Fibroblast of skin of abdomen (primary cell): Measurements from ENCODE around the gene MAGI2.

Experiments
- DNase-seq: peaks from one replicate; pipeline ENCODE4 v3.0.0-alpha.2; 2013

MAGI2 gene

GRCh38 chr7:78115876-78116275, 1337.6 kb downstream of the MAGI2 start:
- no peak for DNase-seq

DNA sequence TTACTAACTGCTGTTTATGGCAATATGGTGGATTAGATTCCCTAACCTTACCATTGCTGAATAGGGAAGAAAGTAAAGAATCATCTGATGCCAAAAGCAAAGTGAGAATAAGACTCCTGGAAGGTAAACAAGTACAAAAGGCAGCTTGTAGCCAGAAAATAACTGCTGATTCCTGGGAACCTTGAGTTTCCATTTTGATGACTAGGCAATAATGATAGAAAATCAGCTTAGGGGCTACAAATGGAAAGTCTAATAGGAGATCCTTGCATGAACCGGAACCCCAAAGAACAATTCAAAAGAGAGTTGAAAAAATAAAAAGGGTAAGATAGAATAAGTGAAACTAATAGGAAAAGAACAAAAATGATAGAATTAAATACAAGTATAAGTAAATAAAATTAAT, 1338.5 kb downstream of the MAGI2 start:
- DNase-seq = no peak

GRCh38 chr7:78112488-78112887, 1341.0 kb downstream of the MAGI2 start:
- no peak for DNase-seq

- DNase-seq = no peak
Observed at GRCh38 chr7:78111386-78111785, 1342.1 kb downstream of the MAGI2 start.

GRCh38 chr7:78103475-78103874, 1350.0 kb downstream of the MAGI2 start:
- no peak for DNase-seq

- peak; percentile 10 for DNase-seq
Observed at GRCh38 chr7:78101076-78101475, 1352.4 kb downstream of the MAGI2 start.

DNA sequence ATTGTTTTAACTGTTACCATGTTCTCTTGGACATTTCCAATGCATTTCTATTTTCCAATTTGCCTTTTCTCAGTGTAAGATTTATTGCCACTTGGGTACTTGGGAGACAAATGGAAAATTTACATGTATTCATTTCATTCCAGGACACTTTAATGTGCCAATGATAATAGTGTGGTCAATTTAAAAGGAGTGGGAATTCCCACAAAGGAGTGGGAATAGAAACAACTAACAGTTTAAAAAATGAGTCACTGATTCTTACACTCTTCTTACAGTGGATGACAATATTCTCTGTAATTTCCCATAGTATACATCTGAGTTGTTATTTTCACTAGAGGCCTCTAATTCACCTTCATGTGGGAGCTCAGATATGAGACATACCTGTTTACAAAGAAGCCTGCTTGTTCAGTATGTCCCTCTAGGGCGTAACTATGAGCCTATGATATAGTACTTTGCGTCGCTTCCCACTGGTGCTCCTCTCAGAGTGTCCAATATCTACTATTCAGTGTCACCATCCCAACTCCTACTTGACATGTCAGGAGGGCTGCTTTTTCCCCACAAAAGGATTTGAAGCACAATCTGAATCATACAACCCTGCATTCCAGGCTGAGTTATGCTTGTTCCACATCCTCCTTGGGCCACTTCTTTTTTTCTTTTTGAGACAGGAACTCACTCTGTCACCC, 1353.6 kb downstream of the MAGI2 start:
- DNase-seq = peak; percentile 95

- peak; percentile 61 for DNase-seq
Observed at GRCh38 chr7:78095549-78095948, 1357.9 kb downstream of the MAGI2 start.

DNA sequence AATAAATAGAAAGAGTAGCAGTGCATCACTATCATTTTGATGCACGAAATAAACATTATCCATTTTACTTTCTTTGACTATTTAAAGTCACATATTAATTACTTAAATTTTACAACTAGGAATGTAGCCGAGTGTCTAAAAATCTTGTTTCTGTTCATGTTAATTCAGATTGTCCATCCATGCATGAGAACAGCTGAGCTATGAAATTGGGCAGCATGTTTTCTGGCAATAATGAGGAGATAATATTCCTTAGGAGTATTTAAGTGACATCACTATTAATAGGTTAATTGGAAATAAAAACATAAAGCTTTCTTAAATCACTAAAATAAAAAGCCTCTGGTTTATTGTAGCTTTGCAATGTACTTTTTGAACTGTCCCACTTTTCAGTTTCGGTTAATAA, 1361.1 kb downstream of the MAGI2 start:
- DNase-seq = no peak

DNA sequence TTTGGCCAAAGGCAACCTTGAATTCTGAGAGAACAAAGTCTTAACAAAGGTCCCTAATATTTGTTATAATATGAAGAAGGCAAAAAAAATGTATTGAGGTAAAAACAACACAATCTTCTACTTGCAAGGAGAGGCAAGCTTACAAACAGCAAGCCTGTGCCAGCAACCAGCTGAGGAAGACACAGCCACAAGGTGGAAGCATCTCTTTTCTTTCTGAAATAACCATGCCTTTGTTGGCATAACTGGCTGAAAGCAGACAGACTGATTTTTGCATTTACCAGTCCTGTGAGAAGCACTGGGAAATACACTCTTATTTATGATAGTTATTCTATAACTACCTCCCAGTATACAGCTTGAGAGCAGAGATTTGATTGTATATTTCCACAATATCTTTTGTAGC, 1362.9 kb downstream of the MAGI2 start:
- DNase-seq = no peak

DNA sequence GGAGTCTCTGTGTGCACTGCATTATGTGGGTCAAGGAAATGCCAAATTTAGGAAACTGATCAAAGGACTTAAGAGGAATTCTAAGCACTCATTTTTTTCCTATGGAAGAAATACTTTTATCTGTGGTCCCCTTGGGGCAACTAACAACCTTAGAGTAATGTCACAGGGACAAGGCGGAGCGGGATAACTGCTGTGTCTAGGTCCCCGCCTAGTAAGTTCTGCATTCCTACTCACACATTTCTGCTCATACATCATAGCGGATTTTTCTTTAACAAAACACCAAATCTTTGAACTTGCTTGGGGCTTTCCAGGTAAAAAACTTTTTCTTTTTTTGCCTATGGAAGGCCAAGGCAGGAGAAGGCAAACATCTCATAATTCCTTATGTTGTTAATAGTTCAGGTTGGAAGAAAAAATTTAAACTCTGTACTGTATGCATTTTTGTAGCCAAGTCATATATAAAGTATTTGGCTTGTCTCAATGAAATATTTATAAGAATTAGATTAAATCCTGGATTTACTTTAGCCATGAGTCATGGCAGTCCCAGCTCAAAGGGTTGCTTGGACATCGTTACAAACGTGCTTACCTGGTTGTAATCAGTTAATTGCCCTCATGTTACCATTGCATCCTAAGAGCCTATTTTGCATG, 1369.9 kb downstream of the MAGI2 start:
- peak; percentile 53 for DNase-seq

GRCh38 chr7:78082556-78082955, 1370.9 kb downstream of the MAGI2 start:
- DNase-seq = no peak

- DNase-seq = no peak
Observed at GRCh38 chr7:78081888-78082287, 1371.6 kb downstream of the MAGI2 start.

- DNase-seq = no peak
Observed at GRCh38 chr7:78081344-78081743, 1372.1 kb downstream of the MAGI2 start.

DNA sequence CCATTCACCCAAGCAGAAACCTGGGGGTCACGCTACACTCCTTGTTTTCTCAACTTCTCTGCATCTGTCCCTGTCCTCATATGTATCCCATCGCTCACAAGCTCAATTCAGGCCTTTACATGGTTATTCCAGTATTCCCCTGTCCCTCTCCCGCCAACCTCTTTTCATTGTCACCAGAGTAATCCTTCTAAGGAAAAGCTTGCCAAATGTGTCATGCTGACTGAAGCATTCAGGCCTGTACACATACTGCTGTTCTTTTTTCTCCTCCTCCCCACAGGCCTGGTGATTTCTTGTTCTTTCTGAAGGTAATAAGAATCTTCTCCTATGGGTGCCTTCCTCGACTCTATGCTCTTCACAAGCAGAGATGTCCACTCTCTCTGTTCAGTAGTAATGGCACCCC, 1372.7 kb downstream of the MAGI2 start:
- no peak for DNase-seq

GRCh38 chr7:78080241-78080640, 1373.2 kb downstream of the MAGI2 start:
- peak; percentile 44 for DNase-seq

GRCh38 chr7:78074713-78075112, 1378.8 kb downstream of the MAGI2 start:
- no peak for DNase-seq

GRCh38 chr7:78073609-78074382, 1379.7 kb downstream of the MAGI2 start:
- no peak for DNase-seq

GRCh38 chr7:78072201-78072590, 1381.3 kb downstream of the MAGI2 start:
- DNase-seq = no peak

DNA sequence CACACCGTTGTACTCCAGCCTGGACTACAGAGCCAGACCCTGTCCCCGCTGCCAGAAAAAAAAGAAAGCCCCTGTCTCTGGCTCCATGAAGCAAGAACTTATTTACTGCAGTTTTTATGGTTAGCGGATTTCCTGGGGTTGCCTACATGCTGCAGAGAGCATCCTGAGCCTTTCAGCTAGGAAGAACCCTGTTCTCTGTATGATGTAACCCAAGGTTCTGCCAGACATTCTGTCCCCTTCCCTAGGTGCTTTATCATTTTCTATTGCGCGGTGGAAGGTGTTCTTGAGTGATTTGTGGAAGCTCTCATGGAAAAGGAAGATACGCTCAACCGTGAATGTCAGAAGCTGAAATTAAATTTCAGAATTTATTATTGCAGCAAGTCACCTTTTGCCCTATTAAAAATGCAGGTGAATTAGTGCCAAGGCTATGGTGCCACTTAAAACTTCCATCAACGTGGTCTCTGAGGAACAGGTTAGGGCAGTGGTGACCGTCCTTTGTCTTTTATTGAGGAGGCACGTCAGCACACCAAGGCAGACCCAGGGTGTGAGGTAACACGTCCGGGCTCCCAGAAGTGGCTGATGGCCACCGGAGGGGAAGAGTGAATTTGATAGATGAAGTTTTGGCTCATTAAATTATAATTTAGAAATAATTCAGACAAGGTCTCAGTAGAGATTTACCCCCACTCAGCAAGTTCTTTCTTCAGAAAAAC, 1381.8 kb downstream of the MAGI2 start:
- no peak for DNase-seq

- no peak for DNase-seq
Observed at GRCh38 chr7:78066599-78066998, 1386.9 kb downstream of the MAGI2 start.

- no peak for DNase-seq
Observed at GRCh38 chr7:78063758-78064157, 1389.7 kb downstream of the MAGI2 start.

GRCh38 chr7:78062214-78062613, 1391.3 kb downstream of the MAGI2 start:
- no peak for DNase-seq
